Stimulated activated CD8-positive, alpha-beta memory T cell treated with anti-CD3 and anti-CD28 coated beads, Interleukin-15, amount 100 ng/mL, for 1 hour (primary cell): ENCODE measurements around the gene PCSK1N.
"Not testable (repeated sequence)": the region's sequence is repeated elsewhere in the genome, so short reads cannot be mapped to it uniquely, and the experiment has no call there.

Experiments
- DNase-seq: peaks from one replicate; pipeline ENCODE4 v3.0.0-alpha.2; 2020; ENCODE audit warnings: low read depth

The PCSK1N gene

GRCh38 chrX:48823053-48823452 lies 12.4 kb downstream of the PCSK1N start:
- DNase-seq, result no peak

- not testable (repeated sequence) for DNase-seq
These were observed 16.0 kb downstream of the PCSK1N start for GRCh38 chrX:48819394-48819793.

GRCh38 chrX:48818866-48819265 lies 16.5 kb downstream of the PCSK1N start:
- DNase-seq, result no peak

GRCh38 chrX:48818098-48818497 lies 17.3 kb downstream of the PCSK1N start:
- DNase-seq, result no peak

GRCh38 chrX:48816014-48816810 lies 19.2 kb downstream of the PCSK1N start:
- no peak for DNase-seq

- no peak for DNase-seq
These were observed 20.1 kb downstream of the PCSK1N start for GRCh38 chrX:48815266-48815665.

GRCh38 chrX:48814722-48815121 lies 20.7 kb downstream of the PCSK1N start:
- DNase-seq, result no peak

GRCh38 chrX:48813644-48814043 lies 21.8 kb downstream of the PCSK1N start:
- no peak for DNase-seq

GRCh38 chrX:48806081-48806480 lies 29.3 kb downstream of the PCSK1N start:
- DNase-seq, result no peak

- no peak for DNase-seq
These were observed 32.6 kb downstream of the PCSK1N start for GRCh38 chrX:48802905-48803200.

GRCh38 chrX:48802089-48802904 lies 33.1 kb downstream of the PCSK1N start:
- DNase-seq, result peak; percentile 24

- peak; percentile 81 for DNase-seq
These were observed 33.9 kb downstream of the PCSK1N start, which contains the start of gene HDAC6 for GRCh38 chrX:48801280-48802088. Gene HDAC6, plus strand, starts transcription at chrX:48802067. Its CDS starts 626 bp downstream, at chrX:48802693.

- DNase-seq, result no peak
These were observed 34.7 kb downstream of the PCSK1N start for GRCh38 chrX:48800574-48801279.

- DNase-seq, result no peak
These were observed 37.1 kb downstream of the PCSK1N start for GRCh38 chrX:48798318-48798717.

- no peak for DNase-seq
These were observed 40.4 kb downstream of the PCSK1N start for GRCh38 chrX:48794911-48795515.

- DNase-seq, result no peak
These were observed 41.0 kb downstream of the PCSK1N start for GRCh38 chrX:48794340-48794910.

GRCh38 chrX:48793935-48794334 lies 41.5 kb downstream of the PCSK1N start:
- no peak for DNase-seq

GRCh38 chrX:48792219-48792618 lies 43.2 kb downstream of the PCSK1N start:
- no peak for DNase-seq

- no peak for DNase-seq
These were observed 44.2 kb downstream of the PCSK1N start for GRCh38 chrX:48791063-48791820.

GRCh38 chrX:48790477-48790876 lies 44.9 kb downstream of the PCSK1N start:
- DNase-seq, result no peak
